K562 (cell line): ENCODE results near the gene TOX3.

ENCODE experiments used
- CBX5 ChIP-seq: IDR thresholded peaks from 2 replicates; pipeline ENCODE4 v1.6.1; 2014; ENCODE audit warnings: low read depth, borderline replicate concordance
- CHD1 ChIP-seq: fragments of 200-600 bp; sonication (generic); IDR thresholded peaks from one replicate; pipeline ENCODE4 v1.6.1; 2012; ENCODE audit warnings: mild to moderate bottlenecking, moderate library complexity, low read length, inconsistent platforms
- EZH2 ChIP-seq: IDR thresholded peaks from 2 replicates; pipeline ENCODE4 v1.6.1; 2012; ENCODE audit warnings: low read depth, mild to moderate bottlenecking, inconsistent platforms, low read length, borderline replicate concordance
- NFIC ChIP-seq: fragments of 450-650 bp; IDR thresholded peaks from 2 replicates; pipeline ENCODE4 v1.6.1; 2017; ENCODE audit warnings: mild to moderate bottlenecking, inconsistent platforms
- POLR2A ChIP-seq: fragments of 450-650 bp; conservative IDR thresholded peaks from 2 replicates; pipeline ENCODE4 v1.6.1; 2016
- TF ChIP-seq, protein P1 (sequence below): fragments of 450-650 bp; IDR thresholded peaks from 2 replicates; pipeline ENCODE4 v1.6.1; 2016
- TF ChIP-seq, protein P2 (sequence below), 3 experiments: IDR thresholded peaks in 2 of 3; conservative IDR thresholded peaks in 1 of 3; 2 replicates each; pipeline ENCODE4 v1.5.1; 2011 to 2012; ENCODE audit warnings: low read length in 3 of 3, mild to moderate bottlenecking in 3 of 3, control low read depth in 2 of 3, improper control_type of control experiment in 1 of 3, inconsistent platforms in 1 of 3, low read depth in 1 of 3, mixed read lengths in 1 of 3, moderate library complexity in 1 of 3; ENCODE audit not compliant: insufficient read depth in 2 of 3

DNA sequence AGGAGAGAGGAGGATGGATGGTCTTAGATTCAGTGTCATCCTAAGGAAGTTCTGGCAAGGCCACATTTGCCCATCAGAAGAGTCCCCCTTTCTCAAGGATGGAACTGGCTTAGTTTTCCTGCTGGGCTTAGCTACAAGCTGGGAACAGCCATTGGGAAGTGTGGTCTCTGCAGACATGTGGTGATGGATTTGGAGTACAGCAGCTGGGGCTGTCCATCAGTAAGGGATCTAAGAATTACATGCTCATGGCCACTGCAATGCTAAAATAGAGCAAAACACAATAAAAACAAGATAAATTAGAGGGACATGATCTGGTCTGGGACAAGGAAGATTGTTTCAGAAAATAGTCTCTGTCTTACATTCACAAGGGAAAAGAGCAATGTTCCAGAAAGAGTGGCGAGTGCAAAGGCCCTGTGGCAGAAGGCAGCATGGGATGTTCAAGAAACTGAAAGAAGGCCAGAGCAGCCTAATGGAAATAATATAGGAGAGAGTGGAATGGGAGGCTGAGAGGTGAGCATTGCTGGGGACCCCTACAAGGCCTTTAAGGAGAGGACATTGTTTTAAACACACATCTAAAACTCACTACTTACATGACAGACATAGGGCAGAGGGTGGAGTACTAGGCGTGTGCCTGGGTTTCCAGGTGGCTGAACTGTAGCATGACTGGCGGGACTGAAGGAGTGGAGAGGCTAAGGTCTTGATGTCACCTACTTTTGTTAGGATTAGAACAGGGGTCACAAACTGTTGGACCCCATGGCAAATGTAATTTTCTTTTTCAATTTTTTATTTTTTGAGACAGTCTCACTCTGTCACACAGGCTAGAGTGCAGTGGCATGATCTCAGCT, 17.0 kb upstream of the TOX3 start:
- no peak for TF ChIP-seq EZH2
- TF ChIP-seq, protein P1, sequence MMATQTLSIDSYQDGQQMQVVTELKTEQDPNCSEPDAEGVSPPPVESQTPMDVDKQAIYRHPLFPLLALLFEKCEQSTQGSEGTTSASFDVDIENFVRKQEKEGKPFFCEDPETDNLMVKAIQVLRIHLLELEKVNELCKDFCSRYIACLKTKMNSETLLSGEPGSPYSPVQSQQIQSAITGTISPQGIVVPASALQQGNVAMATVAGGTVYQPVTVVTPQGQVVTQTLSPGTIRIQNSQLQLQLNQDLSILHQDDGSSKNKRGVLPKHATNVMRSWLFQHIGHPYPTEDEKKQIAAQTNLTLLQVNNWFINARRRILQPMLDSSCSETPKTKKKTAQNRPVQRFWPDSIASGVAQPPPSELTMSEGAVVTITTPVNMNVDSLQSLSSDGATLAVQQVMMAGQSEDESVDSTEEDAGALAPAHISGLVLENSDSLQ: no peak
- no peak for TF ChIP-seq CBX5
- TF ChIP-seq, protein P2, sequence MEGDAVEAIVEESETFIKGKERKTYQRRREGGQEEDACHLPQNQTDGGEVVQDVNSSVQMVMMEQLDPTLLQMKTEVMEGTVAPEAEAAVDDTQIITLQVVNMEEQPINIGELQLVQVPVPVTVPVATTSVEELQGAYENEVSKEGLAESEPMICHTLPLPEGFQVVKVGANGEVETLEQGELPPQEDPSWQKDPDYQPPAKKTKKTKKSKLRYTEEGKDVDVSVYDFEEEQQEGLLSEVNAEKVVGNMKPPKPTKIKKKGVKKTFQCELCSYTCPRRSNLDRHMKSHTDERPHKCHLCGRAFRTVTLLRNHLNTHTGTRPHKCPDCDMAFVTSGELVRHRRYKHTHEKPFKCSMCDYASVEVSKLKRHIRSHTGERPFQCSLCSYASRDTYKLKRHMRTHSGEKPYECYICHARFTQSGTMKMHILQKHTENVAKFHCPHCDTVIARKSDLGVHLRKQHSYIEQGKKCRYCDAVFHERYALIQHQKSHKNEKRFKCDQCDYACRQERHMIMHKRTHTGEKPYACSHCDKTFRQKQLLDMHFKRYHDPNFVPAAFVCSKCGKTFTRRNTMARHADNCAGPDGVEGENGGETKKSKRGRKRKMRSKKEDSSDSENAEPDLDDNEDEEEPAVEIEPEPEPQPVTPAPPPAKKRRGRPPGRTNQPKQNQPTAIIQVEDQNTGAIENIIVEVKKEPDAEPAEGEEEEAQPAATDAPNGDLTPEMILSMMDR (IDR thresholded peaks at IDR 0.05 in 2 of 3, conservative IDR thresholded peaks at IDR 0.05 in 1 of 3; ENCODE audit: insufficient read depth in 2 of 3, low read depth in 1 of 3, low read length in 3 of 3): no peak
- no peak for TF ChIP-seq POLR2A
- TF ChIP-seq CHD1: no peak
- no peak for TF ChIP-seq NFIC
